LoVo (cell line): ENCODE data around the gene MILR1.
A peak's percentile ranks its signal among the peaks of the same experiment; 100 is the strongest.
"Not testable (repeated sequence)": the region's sequence is repeated elsewhere in the genome, so short reads cannot be mapped to it uniquely, and the experiment has no call there.

Source experiments
- DNase-seq: peaks from one replicate; pipeline ENCODE4 v3.0.0-alpha.2; 2016; ENCODE audit warnings: low spot score

MILR1 gene

DNA sequence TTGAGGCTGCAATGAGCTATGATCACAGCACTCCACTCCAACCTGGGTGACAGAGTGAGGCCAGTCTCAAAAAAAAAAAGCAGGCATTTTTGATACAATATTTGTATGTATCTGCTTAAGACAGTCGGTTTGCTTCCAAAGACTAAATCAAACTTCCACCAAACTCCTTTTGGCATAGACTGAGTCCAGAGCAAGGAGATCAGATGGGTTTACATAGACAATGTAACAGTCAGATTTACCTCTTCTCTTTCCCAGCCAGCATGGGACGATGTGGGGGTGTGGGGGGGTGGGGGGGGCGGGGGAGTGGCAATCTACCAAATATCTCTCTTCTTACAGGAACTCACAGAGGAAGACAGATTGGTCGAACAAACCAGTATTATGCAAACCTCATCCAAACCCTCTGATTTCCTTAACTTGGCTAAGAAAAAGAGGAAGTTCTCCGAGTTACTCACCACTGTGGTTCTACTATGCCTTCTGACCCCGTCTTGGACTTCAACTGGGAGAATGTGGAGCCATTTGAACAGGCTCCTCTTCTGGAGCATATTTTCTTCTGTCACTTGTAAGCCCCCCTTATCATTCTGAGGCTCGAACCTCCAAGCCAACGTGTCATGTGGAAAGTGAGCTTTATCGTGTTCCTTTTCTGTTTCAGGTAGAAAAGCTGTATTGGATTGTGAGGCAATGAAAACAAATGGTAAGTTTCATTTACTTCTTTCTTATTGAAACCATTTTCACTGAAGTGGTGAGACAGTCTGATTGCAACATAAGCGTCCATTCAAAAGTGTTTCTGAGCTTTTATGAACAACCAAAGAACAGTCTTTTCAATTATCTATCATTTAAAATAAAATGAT, at the start of gene MILR1:
Gene MILR1, plus strand, starts transcription at position 451 of the 848 bp plus-strand sequence. Its CDS starts 54 bp downstream, at position 505.
- no peak for DNase-seq

GRCh38 chr17:64399767-64400156, 49.2 kb upstream of the MILR1 start:
- no peak for DNase-seq

DNA sequence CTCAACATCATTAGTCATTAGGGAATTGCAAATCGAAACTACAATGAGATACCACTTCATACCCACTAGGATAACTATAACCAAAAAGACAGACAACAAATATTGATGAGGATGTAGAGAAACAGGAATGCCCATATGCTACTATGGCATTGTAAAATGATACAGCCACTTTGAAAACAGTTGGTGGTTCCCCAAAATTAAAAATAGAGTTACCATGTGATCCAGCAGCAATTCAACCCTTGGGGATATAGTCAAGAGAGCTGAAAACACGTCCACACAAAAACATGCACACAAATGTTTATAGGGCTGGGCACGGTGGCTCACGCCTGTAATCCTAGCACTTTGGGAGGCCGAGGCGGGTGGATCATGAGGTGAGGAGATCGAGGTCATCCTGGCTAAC, 48.3 kb upstream of the MILR1 start:
- DNase-seq, result no peak

GRCh38 chr17:64401244-64401860, 47.6 kb upstream of the MILR1 start:
- DNase-seq, result no peak

GRCh38 chr17:64401941-64402340, 47.0 kb upstream of the MILR1 start:
- no peak for DNase-seq

GRCh38 chr17:64402469-64402868, 46.4 kb upstream of the MILR1 start:
- DNase-seq, result no peak

DNA sequence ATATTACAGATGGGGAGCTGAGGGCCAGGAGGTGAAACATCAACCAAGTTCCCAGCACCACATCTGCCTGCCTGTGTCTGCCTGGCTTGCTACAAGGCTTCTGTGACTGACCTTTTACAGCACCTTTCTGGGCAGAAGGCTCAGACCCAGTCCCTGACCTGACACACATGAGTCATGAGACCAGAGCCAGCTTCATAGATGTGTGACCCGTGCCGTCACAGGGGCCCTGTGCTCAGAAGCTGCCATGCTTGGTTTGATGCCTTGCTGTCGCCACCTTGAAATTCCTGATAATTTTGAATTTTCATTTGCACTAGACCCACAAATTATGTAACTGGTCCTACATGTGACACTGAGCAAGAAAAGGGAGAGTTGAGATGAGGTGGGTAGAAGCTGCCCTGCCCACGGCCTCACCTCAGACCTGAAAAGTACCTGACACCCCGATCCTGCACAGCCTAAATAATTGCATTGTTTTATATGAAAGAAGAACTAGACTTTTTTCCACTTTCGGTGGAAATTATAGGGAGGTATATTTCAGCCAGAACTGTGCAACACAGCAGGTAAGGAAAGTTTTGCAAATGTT, 44.9 kb upstream of the MILR1 start:
- DNase-seq, result no peak

GRCh38 chr17:64406321-64407200, 42.4 kb upstream of the MILR1 start:
- DNase-seq, result no peak

- no peak for DNase-seq
Observed at GRCh38 chr17:64410750-64411490, 38.0 kb upstream of the MILR1 start.

GRCh38 chr17:64411999-64412771, 36.7 kb upstream of the MILR1 start:
- DNase-seq, result no peak

- no peak for DNase-seq
Observed at GRCh38 chr17:64412944-64413381, 36.0 kb upstream of the MILR1 start.

GRCh38 chr17:64413513-64413912, 35.4 kb upstream of the MILR1 start:
- no peak for DNase-seq

- peak; percentile 71 for DNase-seq
Observed at GRCh38 chr17:64418506-64419339, 30.2 kb upstream of the MILR1 start.

- DNase-seq, result peak; percentile 84
Observed at GRCh38 chr17:64420143-64420670, 28.7 kb upstream of the MILR1 start.

GRCh38 chr17:64422121-64422520, 26.8 kb upstream of the MILR1 start:
- DNase-seq, result not testable (repeated sequence)

- peak; percentile 71 for DNase-seq
Observed at GRCh38 chr17:64423881-64424280, 25.0 kb upstream of the MILR1 start.

GRCh38 chr17:64424324-64424849, 24.5 kb upstream of the MILR1 start:
- no peak for DNase-seq

DNA sequence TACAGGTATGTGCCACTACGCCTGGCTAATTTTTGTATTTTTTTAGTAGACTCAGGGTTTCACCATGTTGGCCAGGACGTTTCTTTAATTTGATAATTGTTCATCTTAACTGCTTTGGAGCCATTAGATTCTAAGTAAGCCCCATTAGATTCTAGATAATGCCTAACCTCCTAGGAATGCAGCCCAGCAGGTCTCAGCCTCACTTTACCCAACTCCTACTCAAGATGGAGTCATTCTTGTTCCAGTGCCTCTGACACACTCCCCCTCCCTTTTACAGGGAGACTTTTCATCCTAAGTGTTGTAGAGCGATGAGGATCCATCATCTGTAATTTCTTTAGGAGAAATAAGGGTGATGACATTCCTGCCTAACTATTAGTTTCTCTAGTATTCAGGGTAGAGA, 23.7 kb upstream of the MILR1 start:
- DNase-seq, result no peak

DNA sequence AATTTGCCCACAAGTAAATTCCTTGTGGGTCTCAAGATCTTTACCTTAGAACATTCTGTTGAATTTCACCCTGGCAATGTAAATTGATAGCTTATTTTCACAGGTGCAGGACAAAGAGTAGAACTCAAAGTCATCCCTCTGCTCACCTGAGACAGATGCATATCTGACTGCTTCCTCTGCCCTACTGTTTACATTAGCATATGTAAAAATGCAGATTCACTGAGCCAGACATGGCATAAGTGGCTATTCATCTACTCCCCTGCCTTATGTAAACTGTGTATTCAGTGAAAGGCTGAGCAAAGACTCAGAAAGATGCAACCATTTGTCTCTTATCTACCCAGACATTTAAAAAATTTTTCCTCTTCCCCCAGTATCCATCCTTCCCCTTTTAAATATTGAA, 22.3 kb upstream of the MILR1 start:
- no peak for DNase-seq
